HCT116 (cell line): ENCODE measurements around the gene OR5AS1.

ENCODE experiments used
- ELF1 ChIP-seq: IDR thresholded peaks from 2 replicates; pipeline ENCODE4 v1.6.1; 2012; ENCODE audit warnings: low read depth, borderline replicate concordance
- POLR2AphosphoS5 ChIP-seq: IDR thresholded peaks from 2 replicates; pipeline ENCODE4 v1.6.1; 2011; ENCODE audit warnings: mild to moderate bottlenecking, low read depth, low read length, moderate library complexity
- SIN3A ChIP-seq: IDR thresholded peaks from 2 replicates; pipeline ENCODE4 v1.6.1; 2012; ENCODE audit warnings: low read depth
- TF ChIP-seq, protein P1 (sequence below), 3 experiments: fragments of 200-600 bp in 1 of 3; sonication (generic) in 1 of 3; IDR thresholded peaks in 2 of 3; conservative IDR thresholded peaks in 1 of 3; 2 replicates each; pipeline ENCODE4 v1.5.1; 2012 to 2017; ENCODE audit warnings: low read depth in 2 of 3, low read length in 2 of 3, antibody characterized with exemption in 1 of 3, borderline replicate concordance in 1 of 3, control low read depth in 1 of 3, mild to moderate bottlenecking in 1 of 3, mixed read lengths in 1 of 3, mixed run types in 1 of 3, moderate library complexity in 1 of 3; ENCODE audit not compliant: insufficient read depth in 1 of 3

DNA sequence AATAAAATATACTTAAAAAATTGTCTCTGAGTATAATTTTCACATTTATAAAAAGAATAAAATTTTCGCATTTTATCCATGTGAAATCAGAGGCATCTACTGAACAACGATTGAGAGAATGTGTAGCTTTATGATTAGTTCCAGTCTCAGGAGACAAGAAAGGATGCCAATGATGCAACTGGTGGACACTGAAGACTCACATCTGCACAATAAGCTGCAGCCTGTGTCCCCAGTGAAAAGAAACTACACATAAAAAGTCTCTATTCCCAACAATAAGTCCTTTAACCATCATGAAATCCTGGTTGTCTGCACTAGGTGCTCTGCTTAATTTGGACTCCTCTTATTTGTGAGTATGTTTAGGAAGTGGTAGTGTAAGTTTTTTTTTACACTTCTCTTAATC lies 22.0 kb downstream of the OR5AS1 start:
- TF ChIP-seq, protein P1, sequence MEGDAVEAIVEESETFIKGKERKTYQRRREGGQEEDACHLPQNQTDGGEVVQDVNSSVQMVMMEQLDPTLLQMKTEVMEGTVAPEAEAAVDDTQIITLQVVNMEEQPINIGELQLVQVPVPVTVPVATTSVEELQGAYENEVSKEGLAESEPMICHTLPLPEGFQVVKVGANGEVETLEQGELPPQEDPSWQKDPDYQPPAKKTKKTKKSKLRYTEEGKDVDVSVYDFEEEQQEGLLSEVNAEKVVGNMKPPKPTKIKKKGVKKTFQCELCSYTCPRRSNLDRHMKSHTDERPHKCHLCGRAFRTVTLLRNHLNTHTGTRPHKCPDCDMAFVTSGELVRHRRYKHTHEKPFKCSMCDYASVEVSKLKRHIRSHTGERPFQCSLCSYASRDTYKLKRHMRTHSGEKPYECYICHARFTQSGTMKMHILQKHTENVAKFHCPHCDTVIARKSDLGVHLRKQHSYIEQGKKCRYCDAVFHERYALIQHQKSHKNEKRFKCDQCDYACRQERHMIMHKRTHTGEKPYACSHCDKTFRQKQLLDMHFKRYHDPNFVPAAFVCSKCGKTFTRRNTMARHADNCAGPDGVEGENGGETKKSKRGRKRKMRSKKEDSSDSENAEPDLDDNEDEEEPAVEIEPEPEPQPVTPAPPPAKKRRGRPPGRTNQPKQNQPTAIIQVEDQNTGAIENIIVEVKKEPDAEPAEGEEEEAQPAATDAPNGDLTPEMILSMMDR (IDR thresholded peaks at IDR 0.05 in 2 of 3, conservative IDR thresholded peaks at IDR 0.05 in 1 of 3; ENCODE audit: borderline replicate concordance in 1 of 3, insufficient read depth in 1 of 3, low read depth in 2 of 3, low read length in 2 of 3), result no peak
- no peak for TF ChIP-seq POLR2AphosphoS5
- no peak for TF ChIP-seq SIN3A
- no peak for TF ChIP-seq ELF1
